SJCRH30 (cell line): ENCODE measurements around the gene DCLK1. TPM values are rescaled to one million over a fixed set of nuclear protein-coding genes. Genes with fewer than 3 reads are reported as not detected.

ENCODE experiments used
- DNase-seq, 2 experiments: peaks; one replicate each; pipeline ENCODE4 v3.0.0-alpha.2; 2015 to 2020
- H3K27ac ChIP-seq: fragments of 250-450 bp; sonication (Bioruptor Pico); 2 replicates; pipeline ENCODE4 v1.5.1; 2020; ENCODE audit warnings: mild to moderate bottlenecking, moderate library complexity
- H3K27me3 ChIP-seq: fragments of 250-450 bp; sonication (Bioruptor Pico); 2 replicates; pipeline ENCODE4 v1.5.1; 2020; ENCODE audit warnings: mild to moderate bottlenecking, moderate library complexity
- H3K36me3 ChIP-seq: fragments of 250-450 bp; sonication (Bioruptor Pico); 2 replicates; pipeline ENCODE4 v1.5.1; 2020; ENCODE audit warnings: mild to moderate bottlenecking, moderate library complexity
- H3K4me1 ChIP-seq: fragments of 250-450 bp; sonication (Bioruptor Pico); 2 replicates; pipeline ENCODE4 v1.5.1; 2020; ENCODE audit warnings: mild to moderate bottlenecking, moderate library complexity
- H3K4me3 ChIP-seq: fragments of 250-450 bp; sonication (Bioruptor Pico); 2 replicates; pipeline ENCODE4 v1.5.1; 2020; ENCODE audit warnings: mild to moderate bottlenecking, moderate library complexity
- H3K9me3 ChIP-seq: fragments of 250-450 bp; sonication (Bioruptor Pico); replicated peaks from 2 replicates; pipeline ENCODE4 v1.5.1; 2020; ENCODE audit warnings: mild to moderate bottlenecking, moderate library complexity
- total RNA-seq: library from RNA; depleted of rRNA; stranded (reverse); fragments of >200 nt; shearing (Covaris generic); gene quantifications from 2 replicates; pipeline ENCODE4 v1.2.3, GENCODE V29; 2014

The DCLK1 gene
- total RNA-seq, 1 experiment from 2014 or later = 17.9 TPM

- no peak for DNase-seq
- H3K36me3 ChIP-seq = no peaks in the 10 kb centered on the region
- no peaks in the 10 kb centered on the region for H3K27me3 ChIP-seq
- no peak overlapping the region for H3K4me3 ChIP-seq
- no peaks in the 10 kb centered on the region for H3K9me3 ChIP-seq
- H3K27ac ChIP-seq = no peak overlapping the region
- H3K4me1 ChIP-seq = peaks cover 19% of the 10 kb centered on the region
Measured at GRCh38 chr13:35957996-35958395, 173.2 kb downstream of the DCLK1 start.

- H3K27ac ChIP-seq = no peak overlapping the region
- no peaks in the 10 kb centered on the region for H3K36me3 ChIP-seq
- H3K9me3 ChIP-seq = no peaks in the 10 kb centered on the region
- H3K4me3 ChIP-seq = no peak overlapping the region
- DNase-seq = no peak
- no peaks in the 10 kb centered on the region for H3K27me3 ChIP-seq
- peaks cover 19% of the 10 kb centered on the region for H3K4me1 ChIP-seq
Measured at GRCh38 chr13:35957241-35957731, 173.9 kb downstream of the DCLK1 start.

DNA sequence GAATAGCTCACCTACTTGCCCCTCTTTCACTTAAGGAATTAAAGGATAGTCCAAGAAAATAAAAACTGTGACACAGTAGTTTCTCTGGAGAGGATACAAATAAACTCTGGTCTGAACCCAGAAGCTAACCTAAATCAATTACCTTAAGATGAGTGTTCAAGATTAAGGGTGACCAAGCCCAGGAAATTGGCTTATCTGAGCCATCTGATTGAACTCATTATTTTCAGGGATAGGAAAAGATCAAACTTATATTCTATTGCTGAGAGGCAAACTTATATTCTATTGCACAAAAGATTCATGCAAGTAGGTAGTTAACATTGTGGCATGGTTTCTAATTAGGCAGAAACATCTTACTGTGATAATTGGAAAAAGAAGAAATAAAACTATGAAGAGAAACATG, 175.1 kb downstream of the DCLK1 start:
- H3K4me1 ChIP-seq = peaks cover 8% of the 10 kb centered on the region
- no peak overlapping the region for H3K4me3 ChIP-seq

DNA sequence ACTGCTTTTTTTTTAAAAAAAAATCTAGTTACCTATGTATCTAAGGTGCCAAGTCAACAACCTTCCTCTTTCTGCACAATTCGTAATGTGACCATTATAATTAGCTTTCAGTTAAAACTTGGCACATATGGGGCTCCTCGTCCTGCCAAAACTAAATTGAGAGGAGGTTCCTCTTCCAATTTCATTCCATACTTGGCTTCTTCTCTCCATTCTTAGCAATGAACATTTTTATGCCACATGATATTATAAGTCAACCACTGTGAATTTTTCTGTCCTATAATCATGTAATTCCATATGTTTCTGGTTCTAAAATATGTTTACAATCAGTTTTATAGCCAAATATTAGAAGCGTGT, 177.0 kb downstream of the DCLK1 start:
- no peak for DNase-seq
- no peaks in the 10 kb centered on the region for H3K27me3 ChIP-seq
- H3K9me3 ChIP-seq = no peaks in the 10 kb centered on the region
- no peak overlapping the region for H3K4me3 ChIP-seq
- no peak overlapping the region for H3K27ac ChIP-seq
- 0 out of 2 replicates have a peak, but pooled peaks cover 2% of the 10 kb centered on the region for H3K4me1 ChIP-seq
- no peaks in the 10 kb centered on the region for H3K36me3 ChIP-seq

More for the DNA sequence above, 175.1 kb downstream of the DCLK1 start:
- H3K36me3 ChIP-seq = no peaks in the 10 kb centered on the region
- no peak overlapping the region for H3K27ac ChIP-seq
- H3K9me3 ChIP-seq = no peaks in the 10 kb centered on the region
- H3K27me3 ChIP-seq = no peaks in the 10 kb centered on the region
- no peak for DNase-seq

DNA sequence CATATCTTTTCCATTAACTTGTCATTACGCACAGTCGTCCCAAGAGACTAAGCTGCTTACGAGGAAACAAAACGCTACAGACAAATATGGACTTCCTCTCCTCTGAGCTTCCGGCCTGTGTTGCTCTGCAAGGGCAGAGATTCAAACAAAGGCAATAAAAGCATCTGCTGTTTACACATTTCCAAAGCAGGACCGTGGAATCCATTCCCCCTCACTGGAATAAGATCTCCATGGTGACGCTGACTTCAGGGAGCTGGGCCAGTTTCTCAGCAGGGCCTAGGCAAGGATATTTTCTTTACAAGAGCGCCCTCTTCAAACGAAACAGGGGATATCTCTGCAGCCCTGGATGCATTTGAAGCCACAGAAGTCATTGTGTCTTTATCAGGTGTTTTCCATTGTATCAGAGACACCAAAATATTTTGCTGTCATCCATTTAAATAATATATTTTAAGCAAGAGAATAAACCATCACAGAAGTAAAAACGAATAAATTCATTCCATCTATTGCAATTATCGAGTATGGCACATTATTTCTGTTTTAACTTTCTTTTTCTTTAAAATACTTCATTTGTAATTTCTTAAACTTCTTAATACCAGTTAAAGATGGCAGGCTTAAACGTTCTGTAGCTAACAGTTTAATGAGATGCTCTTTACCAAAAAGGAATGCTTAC, 177.5 kb downstream of the DCLK1 start:
- no peaks in the 10 kb centered on the region for H3K27me3 ChIP-seq
- H3K9me3 ChIP-seq = no peaks in the 10 kb centered on the region
- H3K27ac ChIP-seq = no peak overlapping the region
- H3K36me3 ChIP-seq = no peaks in the 10 kb centered on the region
- H3K4me1 ChIP-seq = 0 out of 2 replicates have a peak, but pooled peaks cover 2% of the 10 kb centered on the region
- DNase-seq = peak; percentile 88 to 96
- H3K4me3 ChIP-seq = peak overlapping the region; percentile 35

DNA sequence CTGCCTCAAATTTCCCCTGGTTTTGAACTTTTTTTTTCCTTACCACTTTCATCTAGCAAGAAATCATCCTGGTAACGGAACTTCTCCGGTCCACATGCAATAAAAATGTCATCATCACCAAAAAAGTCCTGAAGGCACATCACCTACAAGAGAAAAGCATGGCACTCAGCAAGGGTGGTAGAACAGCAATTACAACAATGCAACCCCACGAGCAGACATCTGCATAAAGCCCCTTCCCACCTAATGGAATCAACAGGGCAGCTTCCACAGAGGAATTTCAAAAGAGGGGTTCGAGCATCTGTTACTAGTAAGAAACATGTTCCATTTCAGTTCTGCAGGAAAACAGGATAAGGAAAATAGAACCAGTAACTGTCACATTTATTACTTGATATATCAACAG, 183.9 kb downstream of the DCLK1 start:
- no peak overlapping the region for H3K27ac ChIP-seq
- no peak overlapping the region for H3K4me3 ChIP-seq
- H3K9me3 ChIP-seq = no peaks in the 10 kb centered on the region
- H3K36me3 ChIP-seq = no peaks in the 10 kb centered on the region
- DNase-seq = no peak
- no peaks in the 10 kb centered on the region for H3K27me3 ChIP-seq
- H3K4me1 ChIP-seq = 0 out of 2 replicates have a peak, but pooled peaks cover 3% of the 10 kb centered on the region

DNA sequence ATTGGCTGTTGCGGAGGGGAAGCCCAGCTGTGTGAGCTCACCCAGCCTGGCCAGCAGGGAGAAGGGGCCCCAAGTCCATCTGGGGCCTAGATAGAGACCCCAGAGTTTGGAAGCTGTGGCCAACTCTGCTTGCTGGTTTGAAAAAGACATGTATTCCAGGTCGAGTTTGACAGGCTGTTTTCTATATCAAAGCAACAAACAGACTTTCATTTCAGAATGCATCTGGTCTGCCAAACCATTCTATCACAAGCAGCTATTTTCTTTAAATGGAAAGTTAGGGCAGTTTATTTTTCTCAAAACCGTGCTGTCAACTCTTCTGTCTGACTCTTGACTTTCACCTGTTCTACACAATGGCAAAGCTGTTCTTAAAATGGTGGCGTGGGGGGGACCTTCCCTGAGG, 185.8 kb downstream of the DCLK1 start:
- no peak overlapping the region for H3K4me3 ChIP-seq
- no peak for DNase-seq
- 0 out of 2 replicates have a peak, but pooled peaks cover 3% of the 10 kb centered on the region for H3K4me1 ChIP-seq

DNA sequence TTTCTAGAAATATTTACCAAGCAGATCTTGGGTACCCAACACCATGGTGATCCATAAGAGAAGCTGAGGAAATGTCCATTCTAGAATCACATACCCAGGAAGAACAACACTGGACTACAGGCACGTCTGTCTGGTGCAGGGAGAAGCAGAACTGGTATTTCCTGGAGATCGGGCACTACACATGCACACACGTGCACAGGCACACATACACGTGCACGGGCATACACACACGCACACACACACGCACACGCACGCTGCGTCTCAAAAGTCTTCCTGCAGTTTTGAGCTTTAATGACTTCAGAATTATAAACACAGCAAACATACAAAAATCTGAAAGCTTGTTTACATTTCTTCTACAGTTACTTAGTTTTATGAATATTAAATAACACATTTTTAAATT, 189.8 kb downstream of the DCLK1 start:
- Histone ChIP-seq H3K4me1 (no peaks in the 10 kb centered on the region), H3K27ac (no peak overlapping the region), H3K4me3 (no peak overlapping the region), H3K27me3 (no peaks in the 10 kb centered on the region), H3K36me3 (no peaks in the 10 kb centered on the region), H3K9me3 (no peaks in the 10 kb centered on the region; the same call in 1 of the 2 replicates)
- DNase-seq = no peak

More for the DNA sequence above, 185.8 kb downstream of the DCLK1 start:
- Histone ChIP-seq H3K9me3 (no peaks in the 10 kb centered on the region), H3K27me3 (no peaks in the 10 kb centered on the region), H3K36me3 (no peaks in the 10 kb centered on the region), H3K27ac (no peak overlapping the region)

- H3K36me3 ChIP-seq = no peaks in the 10 kb centered on the region
- DNase-seq = no peak
- no peaks in the 10 kb centered on the region for H3K4me1 ChIP-seq
- H3K27ac ChIP-seq = no peak overlapping the region
- H3K4me3 ChIP-seq = no peak overlapping the region
- no peaks in the 10 kb centered on the region; the same call in 1 of the 2 replicates for H3K9me3 ChIP-seq
- no peaks in the 10 kb centered on the region for H3K27me3 ChIP-seq
Measured at GRCh38 chr13:35940734-35941133, 190.4 kb downstream of the DCLK1 start.

DNA sequence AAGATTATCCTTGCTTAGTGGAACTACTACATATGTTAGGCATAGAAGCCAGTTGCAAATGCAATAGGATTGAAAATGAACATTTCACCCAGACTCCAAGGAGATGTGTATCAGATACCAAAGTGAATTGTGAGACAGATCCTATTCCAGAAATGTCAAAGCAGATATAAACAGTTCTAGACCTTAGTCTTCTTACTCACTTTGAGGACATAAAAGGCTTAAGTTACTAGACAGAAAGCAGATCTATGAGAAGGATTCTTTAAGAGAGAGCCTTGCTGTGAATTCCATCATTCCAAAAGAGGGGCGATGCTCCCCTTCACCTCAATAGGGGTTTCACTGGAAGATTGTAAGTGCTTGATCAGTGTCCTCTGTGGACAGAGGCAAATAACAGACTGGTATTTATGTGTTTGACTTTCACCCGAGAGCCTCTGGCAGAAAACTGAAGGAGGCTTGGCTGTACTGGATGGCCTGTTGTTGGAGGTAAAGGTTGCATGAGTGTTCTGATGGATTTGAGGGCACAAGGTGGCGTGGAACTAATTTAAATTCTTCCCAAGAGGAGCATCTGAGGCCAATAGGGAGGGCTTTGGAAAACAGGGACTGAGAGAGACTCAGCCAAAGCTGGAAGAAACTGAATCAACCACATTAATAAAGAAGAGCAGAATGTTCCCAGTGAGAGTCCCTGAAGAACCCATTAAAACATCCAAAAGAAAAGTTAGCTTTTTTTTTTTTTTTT, 194.8 kb downstream of the DCLK1 start:
- Histone ChIP-seq H3K9me3 (peaks cover 5% of the 10 kb centered on the region), H3K36me3 (no peaks in the 10 kb centered on the region), H3K4me1 (no peaks in the 10 kb centered on the region), H3K27ac (no peak overlapping the region), H3K4me3 (no peak overlapping the region), H3K27me3 (no peaks in the 10 kb centered on the region)
- DNase-seq = no peak

DNA sequence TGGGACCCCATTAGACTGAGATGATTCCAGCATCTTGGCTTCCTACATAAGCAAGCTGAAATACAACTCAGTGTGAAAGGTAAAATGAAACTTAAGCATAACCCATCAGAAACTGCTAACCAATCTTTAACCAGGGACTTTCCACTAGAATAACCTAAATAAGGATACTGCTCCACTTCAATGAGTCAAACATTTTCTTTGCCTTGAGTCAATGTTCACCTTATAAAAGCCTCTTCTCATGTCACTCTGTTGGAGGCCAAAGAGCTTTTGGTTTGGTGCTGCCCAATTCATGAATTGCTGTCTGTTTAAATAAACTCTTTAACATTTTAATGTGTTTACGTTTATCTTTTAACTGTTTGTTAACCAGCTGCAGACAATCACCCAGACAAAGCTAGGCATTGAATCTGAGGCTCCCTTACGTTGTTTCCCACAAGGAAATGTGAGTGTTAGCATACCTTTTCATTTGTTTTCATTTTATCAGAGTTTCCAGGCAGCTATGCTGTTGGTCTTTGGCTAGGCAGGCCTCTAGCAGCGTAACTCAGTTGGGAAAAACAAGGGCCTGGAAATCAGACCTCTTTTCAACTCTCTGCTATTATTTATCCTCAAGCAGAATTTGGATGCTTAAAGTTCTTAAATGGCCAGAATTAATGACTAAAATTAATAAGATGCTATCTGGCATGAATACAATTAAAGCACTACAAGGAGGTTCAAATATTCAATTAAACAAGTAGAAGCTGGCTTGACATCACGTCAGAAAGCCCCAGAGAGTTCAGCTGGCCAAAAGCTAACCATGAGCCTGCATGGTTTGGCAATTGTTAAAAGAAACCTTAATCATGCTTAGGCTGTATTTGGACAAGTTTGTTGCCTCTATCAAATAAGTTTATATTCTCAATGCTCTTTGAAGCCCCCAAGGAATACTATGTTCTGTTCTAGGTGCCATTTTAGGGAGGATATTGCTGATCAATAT, 200.2 kb downstream of the DCLK1 start:
- Histone ChIP-seq H3K27ac (no peak overlapping the region), H3K36me3 (no peaks in the 10 kb centered on the region), H3K4me1 (peaks cover 2% of the 10 kb centered on the region; the same call in 1 of the 2 replicates), H3K4me3 (no peak overlapping the region), H3K9me3 (peaks cover 5% of the 10 kb centered on the region), H3K27me3 (no peaks in the 10 kb centered on the region)
- no peak for DNase-seq

DNA sequence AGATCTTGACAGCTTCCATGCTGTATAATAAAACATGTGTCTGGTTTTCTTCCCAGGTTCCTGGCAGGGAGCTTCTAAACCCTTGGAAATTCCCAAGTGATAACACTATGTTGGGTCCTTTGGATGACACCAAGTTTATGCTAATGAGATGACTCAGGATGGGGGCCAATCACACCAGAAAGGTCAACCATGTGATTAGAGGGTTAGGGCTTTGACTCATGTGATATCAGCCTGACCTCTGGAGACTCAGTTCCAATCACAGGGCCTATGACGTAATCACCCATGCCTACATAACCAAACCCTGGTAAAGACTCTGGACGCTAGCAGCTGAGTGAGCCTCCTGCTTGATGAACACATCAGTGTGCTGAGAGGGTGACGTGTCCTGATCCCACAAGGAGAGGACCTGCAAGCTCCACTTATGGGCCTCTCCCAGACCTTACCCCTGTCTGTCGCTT, 203.6 kb downstream of the DCLK1 start:
- DNase-seq = peak in 1 of 2 experiments; percentile 13
- Histone ChIP-seq H3K27ac (no peak overlapping the region), H3K4me1 (peaks cover 6% of the 10 kb centered on the region), H3K4me3 (no peak overlapping the region), H3K9me3 (no peaks in the 10 kb centered on the region; the same call in 1 of the 2 replicates), H3K27me3 (no peaks in the 10 kb centered on the region), H3K36me3 (no peaks in the 10 kb centered on the region)

GRCh38 chr13:35926859-35927530, 204.2 kb downstream of the DCLK1 start:
- Histone ChIP-seq H3K9me3 (no peaks in the 10 kb centered on the region), H3K27ac (no peak overlapping the region), H3K27me3 (no peaks in the 10 kb centered on the region), H3K4me1 (peaks cover 9% of the 10 kb centered on the region), H3K4me3 (no peak overlapping the region), H3K36me3 (no peaks in the 10 kb centered on the region)
- no peak for DNase-seq

DNA sequence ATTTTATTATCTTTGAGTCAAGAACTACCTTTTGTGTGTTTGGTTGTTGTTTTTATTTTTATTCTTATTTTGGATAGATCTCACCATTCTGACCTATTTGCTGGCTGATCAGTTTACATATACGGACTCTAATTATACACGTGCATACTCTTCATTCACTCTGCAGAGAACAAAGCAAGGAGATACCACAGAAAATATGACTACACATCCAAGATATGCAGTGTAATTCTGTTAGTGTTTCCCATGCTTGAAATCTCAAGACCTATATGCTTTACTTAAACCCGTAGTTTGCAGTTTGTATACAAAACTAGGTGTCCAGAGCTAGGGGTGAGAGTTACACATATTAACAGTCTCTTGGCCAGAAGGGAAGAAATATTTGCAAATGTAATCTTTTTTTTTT, 205.5 kb downstream of the DCLK1 start:
- Histone ChIP-seq H3K4me1 (peaks cover 9% of the 10 kb centered on the region), H3K36me3 (no peaks in the 10 kb centered on the region), H3K4me3 (no peak overlapping the region), H3K27me3 (no peaks in the 10 kb centered on the region), H3K27ac (no peak overlapping the region), H3K9me3 (no peaks in the 10 kb centered on the region)
- no peak for DNase-seq
